Activated CD8-positive, alpha-beta memory T cell treated with anti-CD3 and anti-CD28 coated beads for 1 hour (primary cell): ENCODE data around the gene ARPC5L.
"Not testable (repeated sequence)": the region's sequence is repeated elsewhere in the genome, so short reads cannot be mapped to it uniquely, and the experiment has no call there.

Experiments used
- DNase-seq, 2 donors: peaks; one replicate each; pipeline ENCODE4 v3.0.0-alpha.2; 2020; ENCODE audit warnings: low read depth in 1 of 2; ENCODE audit errors: extremely low read depth in 1 of 2

The ARPC5L gene

GRCh38 chr9:124889006-124889405, 27.1 kb downstream of the ARPC5L start:
- no peak for DNase-seq

DNA sequence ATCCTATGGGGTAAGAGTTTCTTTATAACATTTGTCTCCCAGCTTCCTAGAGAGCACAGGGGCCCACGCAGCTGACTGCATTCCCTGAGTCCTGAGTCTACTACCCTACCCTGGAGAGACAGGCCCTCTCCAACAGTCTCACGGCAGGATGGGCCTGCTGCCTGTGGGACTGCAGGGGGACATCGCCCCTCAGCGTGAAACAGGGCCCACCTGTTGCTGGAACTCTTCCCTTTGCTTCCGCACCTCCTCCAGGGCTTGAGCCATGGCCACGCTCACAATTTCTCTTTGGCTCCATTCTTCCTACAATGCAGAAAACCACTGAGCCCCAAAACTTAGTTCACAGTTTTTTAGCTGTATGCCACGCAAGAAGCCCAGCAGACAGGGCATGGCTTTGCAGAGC, 28.2 kb downstream of the ARPC5L start:
- DNase-seq, result no peak

GRCh38 chr9:124894035-124894740, 32.3 kb downstream of the ARPC5L start:
- no peak for DNase-seq

- DNase-seq, result peak in 1 of 2 donors; percentile 14
Measured at GRCh38 chr9:124894741-124895170, 32.8 kb downstream of the ARPC5L start.

DNA sequence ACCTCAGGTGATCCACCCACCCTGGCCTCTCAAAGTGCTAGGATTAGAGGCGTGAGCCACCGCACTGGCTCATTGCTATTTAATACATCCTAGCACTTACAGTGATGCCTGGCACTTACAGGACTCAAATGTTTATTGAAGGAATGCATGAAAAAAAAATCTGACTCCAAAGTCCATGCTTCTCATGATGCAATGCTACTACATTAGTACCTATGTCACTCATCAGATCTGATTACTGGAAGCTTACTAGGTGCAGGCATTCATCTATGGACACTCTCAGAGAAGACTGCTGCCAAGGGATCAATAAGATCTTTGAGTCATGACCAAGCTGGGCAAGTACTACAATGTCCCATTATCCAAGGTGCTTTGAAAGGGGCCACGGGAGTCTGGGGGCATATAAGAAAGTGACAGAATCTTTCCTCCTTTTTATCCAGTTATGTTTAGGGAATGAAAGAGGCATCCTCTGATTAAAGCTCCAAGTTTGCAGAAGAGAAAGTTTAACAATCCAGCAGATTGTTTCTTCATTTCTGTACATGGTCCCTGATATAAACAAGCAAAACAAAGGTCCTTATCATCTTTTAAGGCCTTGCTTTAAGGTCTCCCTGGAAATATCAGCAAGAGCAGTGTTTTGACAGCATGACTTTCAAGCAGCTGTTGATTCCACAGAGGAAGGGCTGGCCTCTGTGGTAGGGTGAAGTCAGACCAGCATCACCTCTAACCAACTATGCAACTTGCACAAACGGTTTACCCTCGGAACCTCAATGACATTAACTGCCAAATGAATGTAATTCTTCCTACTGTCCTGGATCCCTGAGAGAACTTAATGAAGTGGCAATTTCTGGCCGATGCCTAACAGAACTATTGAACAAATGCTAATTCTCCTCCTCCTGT, 35.9 kb downstream of the ARPC5L start:
- DNase-seq, result no peak

DNA sequence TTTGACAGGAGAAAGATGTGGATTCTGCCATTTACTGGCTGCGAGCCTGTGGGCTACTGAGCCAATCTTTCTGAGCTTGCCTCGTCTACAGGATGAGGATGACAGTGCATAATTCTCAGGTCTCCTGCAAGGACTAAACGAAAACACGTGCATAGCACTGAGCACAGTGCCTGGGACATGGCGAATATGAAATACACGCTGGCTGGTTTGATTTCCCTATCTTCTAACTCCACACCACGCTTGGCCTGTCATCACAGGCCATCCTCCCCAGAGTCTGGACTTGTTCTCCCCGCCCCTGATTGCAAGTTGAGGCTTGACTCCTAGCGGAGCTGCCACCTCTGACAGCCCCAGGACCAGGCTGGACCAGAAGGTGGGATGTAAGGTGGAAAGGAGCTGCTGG, 37.9 kb downstream of the ARPC5L start:
- no peak for DNase-seq

DNA sequence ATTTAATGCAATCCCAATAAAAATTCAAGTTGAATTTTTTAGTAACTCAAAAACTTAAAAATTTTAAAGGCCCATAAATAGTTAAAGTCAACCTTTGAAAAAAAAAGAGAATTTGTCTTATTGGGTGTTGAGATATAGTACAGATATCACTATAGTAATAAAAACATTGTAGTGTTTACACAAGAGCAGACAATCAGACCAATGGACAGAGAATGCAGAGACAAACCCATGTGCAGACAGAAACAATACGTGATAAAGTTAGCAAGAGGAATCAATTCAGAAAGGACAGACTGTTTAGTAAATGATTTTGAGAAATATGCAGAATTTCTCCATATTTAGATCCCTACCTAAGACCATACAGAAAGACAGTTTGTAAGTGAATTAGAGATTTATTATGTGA, 45.0 kb downstream of the ARPC5L start:
- no peak for DNase-seq

DNA sequence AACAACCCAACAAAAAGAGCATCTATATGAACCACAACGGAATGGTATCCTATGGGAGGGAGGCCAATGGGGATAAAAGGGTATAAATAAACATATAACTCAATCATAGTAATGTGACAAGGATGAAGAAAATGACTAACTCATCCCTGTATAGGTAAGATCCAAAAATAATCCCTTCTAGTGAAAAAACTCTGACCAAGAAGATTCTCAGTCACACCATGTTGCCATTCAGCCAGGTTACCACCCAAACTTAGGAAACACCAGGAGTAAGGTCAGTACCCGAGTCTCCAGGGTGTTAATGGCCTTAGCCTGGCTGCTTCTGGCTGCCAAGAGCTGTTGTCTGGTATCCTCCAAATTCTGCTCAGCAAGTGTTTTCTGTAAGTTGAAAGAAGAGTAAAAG, 46.2 kb downstream of the ARPC5L start:
- no peak for DNase-seq

DNA sequence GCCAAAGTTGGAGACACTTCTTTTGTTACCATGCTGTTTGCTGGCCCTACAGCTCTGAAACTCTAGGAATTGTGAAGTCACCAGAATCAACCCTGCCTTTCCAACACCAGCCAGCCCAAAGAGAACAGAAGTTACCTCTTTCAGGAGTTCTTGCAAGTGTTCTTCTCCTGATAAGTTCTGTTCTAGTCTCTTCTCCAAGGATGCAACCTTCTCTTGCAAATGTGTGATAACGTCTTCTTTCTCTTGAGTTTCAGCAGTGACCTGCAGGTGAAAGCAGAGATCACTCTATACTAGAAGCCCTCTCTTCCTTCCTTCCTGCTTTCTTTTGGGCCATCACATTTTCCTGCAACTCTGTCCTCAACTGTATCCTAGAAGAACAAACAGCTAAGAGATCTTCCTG, 49.8 kb downstream of the ARPC5L start:
- DNase-seq, result no peak

- no peak for DNase-seq
Measured at GRCh38 chr9:124913378-124913777, 51.4 kb downstream of the ARPC5L start.

GRCh38 chr9:124914753-124915405, 52.9 kb downstream of the ARPC5L start:
- no peak for DNase-seq

DNA sequence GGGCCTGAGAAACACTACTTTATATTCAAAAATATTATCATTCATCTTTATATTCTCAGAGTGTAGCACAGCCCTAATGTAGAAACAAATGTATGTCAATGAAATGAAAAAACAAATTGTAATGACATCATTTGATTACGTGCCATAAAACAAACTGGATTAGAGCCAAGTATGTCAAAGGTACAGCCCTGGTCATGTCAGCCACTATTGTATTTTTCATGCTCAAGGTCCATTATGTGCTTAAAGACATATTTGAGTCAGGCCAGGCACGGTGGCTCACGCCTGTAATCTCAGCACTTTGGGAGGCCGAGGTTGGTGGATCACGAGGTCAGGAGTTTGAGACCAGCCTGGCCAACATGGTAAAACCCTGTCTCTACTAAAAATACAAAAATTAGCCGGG, 58.5 kb downstream of the ARPC5L start:
- not testable (repeated sequence) for DNase-seq
